AG04449 (cell line): ENCODE results near the gene OSBPL7.

Experiments
- CTCF ChIA-PET: fragments of 350-600 bp; formaldehyde crosslinking; extraction: SDS; loops from one replicate; lab custom pipeline; 2021; ENCODE audit warnings: antibody characterized with exemption; lab: Yijun Ruan, JAX
- POLR2A ChIA-PET: fragments of 400-600, 350-600 bp; formaldehyde crosslinking; extraction: SDS; loops from one replicate; lab custom pipeline; 2020; ENCODE audit warnings: antibody characterized with exemption, inconsistent platforms; lab: Yijun Ruan, JAX
- DNase-seq: peaks from one replicate; pipeline ENCODE4 v3.0.0-alpha.2; 2010; ENCODE audit warnings: low read depth, low spot score
- H3K4me3 ChIP-seq: 2 replicates; pipeline ENCODE4 v1.5.1; 2011; ENCODE audit warnings: low read depth, mild to moderate bottlenecking, control low read depth, low read length
- TF ChIP-seq, protein P1 (sequence below): IDR thresholded peaks from one replicate; pipeline ENCODE4 v1.5.1; 2011; ENCODE audit warnings: mild to moderate bottlenecking, moderate library complexity, low read length, control low read depth, inconsistent platforms; ENCODE audit not compliant: insufficient read depth; ENCODE audit errors: missing control alignments

The OSBPL7 gene

DNA sequence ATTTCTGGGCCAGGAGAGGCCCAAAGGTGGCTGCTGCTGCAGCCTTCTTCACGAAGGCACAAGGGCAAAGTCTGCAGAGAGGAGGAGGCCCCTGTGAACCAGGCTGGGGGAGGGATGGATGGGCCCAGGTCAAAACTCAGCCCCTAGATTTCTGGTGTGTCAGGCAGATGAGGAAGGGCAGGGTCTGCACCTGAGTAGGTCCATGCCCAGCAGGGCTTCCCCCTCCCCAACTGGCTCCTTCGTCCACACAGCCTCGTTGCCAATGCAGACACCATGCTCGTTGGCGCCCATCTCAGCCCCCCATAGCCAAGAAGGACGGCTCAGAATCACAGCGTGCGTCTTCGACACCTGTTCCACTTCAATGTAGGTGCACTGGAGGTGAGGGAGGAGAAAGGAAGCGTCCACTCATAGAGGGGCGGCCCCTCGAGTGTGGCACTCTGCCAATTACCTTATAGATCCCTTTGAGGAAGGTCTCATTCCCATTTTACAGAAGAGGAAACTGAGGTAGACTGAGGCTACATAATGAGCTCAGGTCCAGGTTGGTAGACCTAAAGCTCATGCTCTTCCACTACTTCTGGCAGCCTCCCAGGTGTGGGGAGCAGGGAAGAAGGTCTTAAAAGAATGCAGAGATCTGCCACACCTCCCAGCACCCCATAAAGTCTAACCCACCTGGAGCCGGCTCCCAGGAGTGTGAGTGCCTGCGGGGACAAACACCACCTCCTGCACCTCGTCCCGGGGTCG lies 18.6 kb upstream of the OSBPL7 start:
- TF ChIP-seq, protein P1, sequence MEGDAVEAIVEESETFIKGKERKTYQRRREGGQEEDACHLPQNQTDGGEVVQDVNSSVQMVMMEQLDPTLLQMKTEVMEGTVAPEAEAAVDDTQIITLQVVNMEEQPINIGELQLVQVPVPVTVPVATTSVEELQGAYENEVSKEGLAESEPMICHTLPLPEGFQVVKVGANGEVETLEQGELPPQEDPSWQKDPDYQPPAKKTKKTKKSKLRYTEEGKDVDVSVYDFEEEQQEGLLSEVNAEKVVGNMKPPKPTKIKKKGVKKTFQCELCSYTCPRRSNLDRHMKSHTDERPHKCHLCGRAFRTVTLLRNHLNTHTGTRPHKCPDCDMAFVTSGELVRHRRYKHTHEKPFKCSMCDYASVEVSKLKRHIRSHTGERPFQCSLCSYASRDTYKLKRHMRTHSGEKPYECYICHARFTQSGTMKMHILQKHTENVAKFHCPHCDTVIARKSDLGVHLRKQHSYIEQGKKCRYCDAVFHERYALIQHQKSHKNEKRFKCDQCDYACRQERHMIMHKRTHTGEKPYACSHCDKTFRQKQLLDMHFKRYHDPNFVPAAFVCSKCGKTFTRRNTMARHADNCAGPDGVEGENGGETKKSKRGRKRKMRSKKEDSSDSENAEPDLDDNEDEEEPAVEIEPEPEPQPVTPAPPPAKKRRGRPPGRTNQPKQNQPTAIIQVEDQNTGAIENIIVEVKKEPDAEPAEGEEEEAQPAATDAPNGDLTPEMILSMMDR = no peak
- ChIA-PET CTCF (interaction anchor here (0.8 to 32.3 kb wide), 21 partner anchors 9 to 178 kb away, joined by 3 to 1547 read pairs (median 9); partner anchors contain the start of genes CDK5RAP3, LRRC46, MRPL10 and PNPO), POLR2A (interaction anchor here (0.7 to 1.3 kb wide), 2 partner anchors 9 to 55 kb away, joined by 3 to 6 read pairs; partner anchors contain the start of genes LRRC46, MRPL10 and SP2)
- no peak for DNase-seq
- H3K4me3 ChIP-seq = peak overlapping the region; percentile 69

DNA sequence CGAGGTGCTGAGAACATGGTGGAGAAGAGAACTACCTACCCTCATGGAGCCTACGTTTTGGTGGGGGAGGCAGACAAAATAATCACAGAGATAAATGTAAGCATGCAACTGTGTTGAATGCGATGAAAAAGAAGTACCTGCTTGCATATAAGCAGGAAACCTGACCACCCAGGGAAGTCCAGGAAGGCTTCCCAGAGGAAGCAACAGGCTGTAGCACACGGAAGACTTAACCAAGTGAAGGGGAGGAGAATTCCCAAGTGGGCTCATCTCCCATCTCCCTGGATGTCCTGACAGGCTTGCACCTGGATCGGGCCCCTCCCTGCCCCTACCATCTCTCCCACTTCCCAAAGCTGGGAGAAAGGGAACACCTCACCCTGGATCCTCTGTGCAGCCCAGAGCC lies 17.5 kb upstream of the OSBPL7 start:
- no peak for DNase-seq
- POLR2A ChIA-PET = no interaction called here
- no peak overlapping the region for H3K4me3 ChIP-seq
- CTCF ChIA-PET = interaction anchor here (1.5 to 32.3 kb wide), 5 partner anchors 8 to 179 kb away, joined by 4 to 1547 read pairs (median 114); partner anchors contain the start of genes LRRC46, MRPL10 and SP2
- TF ChIP-seq, protein P1 = no peak

DNA sequence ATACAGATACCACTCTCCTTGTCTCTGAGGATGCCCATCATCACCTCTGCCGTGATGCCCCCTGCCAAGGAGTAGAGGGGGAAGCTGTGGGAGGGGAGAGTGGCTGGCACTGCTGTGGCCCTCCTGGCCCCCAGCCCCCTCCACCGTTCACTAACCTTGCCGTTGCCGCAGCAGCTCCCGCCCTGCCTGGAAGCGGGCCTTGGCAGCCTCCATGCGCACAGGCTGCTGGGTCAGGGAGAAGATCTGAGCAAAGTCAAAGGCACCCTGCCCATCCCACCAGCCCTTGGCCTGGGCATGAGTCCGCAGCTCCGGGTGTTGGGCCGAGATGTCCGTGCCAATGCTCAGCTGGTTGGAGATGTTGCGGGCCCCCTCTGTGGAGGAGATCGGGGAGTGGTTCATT lies 17.0 kb upstream of the OSBPL7 start:
- no peak for DNase-seq
- TF ChIP-seq, protein P1 = no peak
- POLR2A ChIA-PET = interaction anchor here (0.5 kb wide), 1 partner anchor 25 kb away, joined by 4 read pairs; no protein-coding TSS in a partner anchor
- CTCF ChIA-PET = interaction anchor here (1.4 to 32.3 kb wide), 4 partner anchors 13 to 179 kb away, joined by 3 to 1547 read pairs (median 161); partner anchors contain the start of genes SP2 and SP6
- no peak overlapping the region for H3K4me3 ChIP-seq

DNA sequence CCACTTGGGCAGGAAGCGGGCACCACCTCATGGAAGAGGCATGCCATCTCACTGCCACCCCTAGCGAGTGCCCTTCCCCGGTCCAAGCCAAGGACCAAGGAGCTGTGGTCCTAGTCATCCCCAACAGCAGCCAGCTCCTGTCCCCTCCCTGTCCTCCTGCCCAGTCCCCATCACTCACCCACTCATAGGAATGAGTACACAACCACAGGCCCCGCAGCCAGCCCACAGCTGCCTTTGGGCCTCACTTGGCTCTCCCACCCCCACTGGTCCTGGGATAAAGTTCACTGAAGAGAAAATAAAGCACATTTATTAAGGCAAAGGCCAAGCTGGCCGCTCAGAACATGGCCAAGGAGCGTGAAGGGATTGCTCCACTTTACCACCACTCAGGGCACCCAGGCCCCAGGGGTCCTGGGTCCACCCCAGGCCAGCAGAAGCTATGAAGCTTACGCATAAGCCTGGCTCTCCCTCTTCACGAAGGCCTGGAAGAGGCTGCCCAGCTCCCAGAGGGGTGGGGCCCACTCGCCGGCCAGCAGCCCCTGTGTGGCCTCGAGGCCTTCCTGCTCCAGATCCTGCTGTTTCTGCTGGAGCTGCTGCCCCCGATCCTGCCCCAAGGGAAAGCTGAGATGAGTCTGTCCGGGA lies 15.9 kb upstream of the OSBPL7 start:
- CTCF ChIA-PET = interaction anchor here (0.9 to 32.3 kb wide), 6 partner anchors 9 to 133 kb away, joined by 3 to 1547 read pairs (median 5); partner anchors contain the start of genes SP2 and SP6
- POLR2A ChIA-PET = interaction anchor here (1.0 kb wide), 1 partner anchor 58 kb away, joined by 3 read pairs; the partner anchor contains the start of gene SP2
- no peak for DNase-seq
- no peak overlapping the region for H3K4me3 ChIP-seq
- TF ChIP-seq, protein P1 = no peak

DNA sequence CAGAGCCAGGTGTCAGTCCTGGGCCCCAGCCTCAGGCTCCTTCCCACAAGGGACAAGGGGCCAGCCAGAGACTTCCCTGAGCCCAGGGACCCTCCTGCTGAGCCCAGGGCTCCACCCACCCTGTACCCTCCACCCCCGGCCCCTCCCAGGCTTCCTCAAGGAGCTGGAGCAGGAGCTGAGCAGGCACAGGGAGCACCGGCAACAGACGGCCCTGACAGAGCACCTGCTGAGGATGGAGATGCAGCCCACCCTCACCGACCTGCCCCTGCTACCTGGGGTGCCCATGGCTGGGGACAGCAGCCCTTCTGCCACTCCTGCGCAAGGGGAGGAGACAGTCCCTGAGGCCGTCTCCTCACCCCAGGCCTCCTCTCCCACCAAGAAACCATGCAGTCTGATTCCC lies 15.0 kb upstream of the OSBPL7 start:
- TF ChIP-seq, protein P1 = no peak
- POLR2A ChIA-PET = no interaction called here
- DNase-seq = no peak
- no peak overlapping the region for H3K4me3 ChIP-seq
- CTCF ChIA-PET = interaction anchor here (1.2 to 32.3 kb wide), 6 partner anchors 10 to 113 kb away, joined by 3 to 1547 read pairs (median 6); partner anchors contain the start of gene SP2
